GM19351 (cell line): ENCODE results near the gene DENND1A.

Source experiments
- ATAC-seq: cut with Tn5 transposase; IDR thresholded peaks from one replicate; pipeline ENCODE4 v1.9.1; 2021; ENCODE audit warnings: mild to moderate bottlenecking, moderate library complexity; ENCODE audit not compliant: unreplicated experiment

Gene DENND1A

GRCh38 chr9:123513554-123513953 is 416.4 kb downstream of the DENND1A start:
- no peak for ATAC-seq

DNA sequence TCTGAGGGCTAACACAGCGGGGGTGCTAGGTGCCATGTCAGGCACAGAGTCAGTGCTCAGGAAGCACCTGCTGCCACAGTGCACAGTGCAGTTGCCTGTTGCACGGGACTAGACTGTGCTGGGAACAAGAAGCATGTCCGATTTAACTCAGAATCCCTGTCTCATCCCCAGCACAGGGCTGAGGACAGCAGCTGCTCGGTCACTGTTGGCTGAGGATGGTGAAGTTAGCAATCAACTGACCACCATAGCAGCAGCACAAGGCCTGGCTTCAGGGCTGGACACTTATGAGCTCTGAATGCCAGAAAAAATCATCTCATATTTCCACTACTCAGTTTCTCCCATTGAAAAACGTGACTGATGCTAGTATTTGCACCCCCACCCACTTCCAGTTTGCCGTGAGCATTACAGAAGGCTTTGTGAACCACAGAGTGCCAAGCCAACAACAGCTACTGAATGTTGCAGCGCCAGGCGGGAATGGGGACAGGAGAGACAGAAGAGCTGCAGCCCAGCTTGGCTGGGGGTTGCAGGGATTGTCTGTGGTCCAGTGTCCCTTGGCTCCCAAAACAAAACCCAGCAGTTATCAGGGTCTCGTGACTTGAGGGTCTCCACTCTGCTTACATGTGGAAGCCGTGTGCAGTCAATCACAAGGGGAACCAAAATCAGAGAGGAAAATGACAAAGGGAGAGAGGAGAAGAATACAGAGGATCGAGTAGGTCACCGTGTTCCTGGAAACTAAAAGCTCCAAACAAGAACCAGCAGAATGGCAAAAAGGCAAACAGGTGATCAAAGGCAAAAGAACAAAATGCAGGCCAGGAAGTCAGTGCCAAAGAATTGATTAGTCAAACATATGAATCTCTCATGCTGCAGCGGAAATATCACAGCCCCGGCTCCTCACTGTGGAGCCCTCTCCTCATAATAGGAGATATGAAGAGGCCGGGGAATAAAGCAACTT is 418.3 kb downstream of the DENND1A start:
- ATAC-seq = no peak

DNA sequence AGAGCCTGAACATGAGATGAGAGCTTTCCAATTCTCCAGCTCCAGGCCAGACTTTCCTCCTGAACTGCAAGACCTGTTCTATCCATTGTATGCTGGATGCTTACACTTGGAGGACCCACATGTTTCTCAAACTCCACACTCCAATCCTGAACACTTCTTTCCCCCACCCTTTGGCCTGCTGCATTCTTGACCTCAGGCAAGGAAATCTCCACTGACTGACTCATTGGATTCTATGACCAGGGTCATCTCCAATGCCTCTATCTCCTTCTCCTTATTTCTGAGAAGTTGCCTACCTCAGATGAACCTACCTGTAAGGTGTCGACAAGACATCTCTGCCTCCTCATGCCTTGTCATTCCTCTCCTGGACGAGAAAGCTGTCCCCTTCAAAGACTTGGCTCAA is 420.3 kb downstream of the DENND1A start:
- no peak for ATAC-seq

DNA sequence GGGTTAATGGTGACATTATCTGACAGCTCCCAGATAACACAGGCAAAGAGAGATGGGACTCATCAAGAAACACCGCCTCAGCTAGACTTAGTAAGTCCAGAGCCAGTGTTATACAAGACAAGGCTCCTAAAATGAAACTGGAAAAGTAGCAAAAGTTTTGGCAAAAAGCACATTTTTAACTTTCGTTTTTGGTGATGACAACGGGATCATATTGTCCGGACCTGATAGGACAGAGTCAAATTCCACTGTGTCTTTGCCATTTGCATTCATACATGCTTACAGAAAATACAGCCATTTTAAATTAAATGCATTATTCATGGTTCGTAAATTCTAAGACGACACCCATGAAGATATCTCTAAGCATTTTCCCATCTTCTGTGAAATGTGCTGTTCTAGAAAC is 421.9 kb downstream of the DENND1A start:
- no peak for ATAC-seq

GRCh38 chr9:123505496-123505895 is 424.4 kb downstream of the DENND1A start:
- ATAC-seq = no peak

DNA sequence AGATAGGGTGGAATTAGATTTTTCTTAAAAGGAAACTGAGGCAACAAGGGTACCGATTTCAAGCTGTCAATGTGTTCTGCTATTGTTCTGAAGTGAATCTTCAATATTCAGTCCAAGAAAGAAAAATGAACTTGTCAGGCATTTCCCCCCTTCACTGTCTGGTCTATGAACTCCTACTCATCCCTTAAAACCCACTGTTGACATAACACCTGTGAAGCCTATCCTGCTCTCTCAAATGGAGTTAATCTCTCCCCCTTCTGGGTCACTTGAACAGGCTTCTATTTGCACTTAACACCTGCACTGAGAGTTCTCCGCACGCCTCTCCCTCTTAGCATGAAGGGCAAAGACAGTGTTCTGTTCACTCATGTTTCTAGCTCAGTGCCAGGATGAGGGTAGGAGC is 429.6 kb downstream of the DENND1A start:
- no peak for ATAC-seq

DNA sequence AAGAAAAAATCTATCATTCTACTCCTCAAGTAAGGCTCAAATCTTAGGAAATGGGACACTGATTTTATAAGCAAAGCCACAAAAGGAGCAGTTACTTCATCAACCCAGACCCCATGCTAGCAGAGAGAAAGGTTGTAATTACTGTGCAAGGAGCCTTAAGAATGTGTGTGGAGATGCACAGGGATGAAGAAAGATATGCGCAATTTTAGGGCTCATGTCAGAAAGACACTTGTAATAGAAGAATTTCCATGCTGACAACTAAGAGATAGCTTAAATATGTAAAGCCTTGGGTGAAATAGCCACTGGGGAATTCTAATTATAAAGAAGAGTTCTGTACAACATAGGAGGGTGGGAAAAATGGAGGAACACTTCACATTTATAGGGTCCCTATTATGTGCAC is 432.1 kb downstream of the DENND1A start:
- no peak for ATAC-seq

- no peak for ATAC-seq
Measured at GRCh38 chr9:123495731-123496130, 434.2 kb downstream of the DENND1A start.

- ATAC-seq = no peak
Measured at GRCh38 chr9:123493627-123494026, 436.3 kb downstream of the DENND1A start.

DNA sequence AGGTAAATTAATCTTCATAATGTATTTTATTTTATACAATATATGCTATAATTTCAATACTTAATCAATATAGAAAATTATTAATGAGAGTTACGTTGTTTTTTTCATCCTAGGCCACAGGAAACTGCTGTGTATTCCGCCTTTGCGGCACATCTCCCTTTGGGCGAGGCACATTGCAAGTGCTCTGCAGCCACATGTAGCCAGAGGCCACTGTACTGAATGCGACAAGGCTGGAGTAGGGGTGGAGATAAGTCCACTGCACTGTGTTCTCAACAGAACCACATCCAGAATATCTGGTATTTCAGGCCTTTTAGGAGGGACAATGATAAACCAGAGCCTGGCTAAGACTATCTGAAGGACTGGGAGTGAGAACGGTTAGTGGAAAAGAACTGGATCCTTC is 439.2 kb downstream of the DENND1A start:
- no peak for ATAC-seq

- ATAC-seq = no peak
Measured at GRCh38 chr9:123488722-123489321, 441.1 kb downstream of the DENND1A start.

GRCh38 chr9:123487944-123488548 is 441.9 kb downstream of the DENND1A start:
- ATAC-seq = no peak

DNA sequence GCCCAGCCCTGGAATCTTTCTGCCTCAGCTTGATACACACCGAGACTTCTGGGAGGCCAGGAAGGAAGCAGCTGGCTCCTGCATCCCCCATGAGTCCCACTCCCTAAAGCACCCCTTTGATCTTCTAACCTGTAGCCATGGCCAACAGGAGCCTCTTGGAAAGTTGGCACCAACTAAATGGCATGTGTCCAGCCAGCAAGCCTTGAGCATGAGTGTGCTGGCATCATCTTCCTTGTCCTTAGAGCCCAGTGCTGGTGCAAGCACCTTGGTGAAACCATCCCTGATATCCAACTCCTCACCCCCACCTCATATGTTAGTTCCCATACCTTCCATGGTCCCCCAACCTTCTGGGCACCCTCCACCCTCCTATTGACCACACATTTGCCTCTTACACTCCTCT is 443.5 kb downstream of the DENND1A start:
- no peak for ATAC-seq

DNA sequence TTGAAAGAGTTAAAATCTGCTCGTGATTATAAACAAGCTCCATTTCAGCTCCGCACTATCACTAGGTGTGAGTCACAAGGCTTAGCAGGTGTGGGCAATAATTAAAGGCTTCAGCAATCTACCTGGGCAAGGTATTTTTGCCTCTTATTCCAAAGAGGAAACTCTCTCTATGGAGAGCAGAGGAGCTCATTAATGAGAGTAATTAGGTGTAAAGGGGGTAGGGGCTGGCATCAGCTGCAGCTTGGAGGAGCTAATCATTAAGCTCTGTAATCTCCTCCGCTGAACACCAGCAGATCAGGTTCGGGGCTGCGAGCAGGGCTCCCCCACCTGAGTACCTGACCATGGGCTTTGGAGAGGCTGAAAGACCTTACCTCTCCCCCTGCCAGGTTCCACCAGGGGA is 444.7 kb downstream of the DENND1A start:
- ATAC-seq = no peak

GRCh38 chr9:123484130-123484529 is 445.8 kb downstream of the DENND1A start:
- ATAC-seq = no peak

- ATAC-seq = no peak
Measured at GRCh38 chr9:123483191-123483803, 446.6 kb downstream of the DENND1A start.

GRCh38 chr9:123482295-123482968 is 447.5 kb downstream of the DENND1A start:
- ATAC-seq = no peak

DNA sequence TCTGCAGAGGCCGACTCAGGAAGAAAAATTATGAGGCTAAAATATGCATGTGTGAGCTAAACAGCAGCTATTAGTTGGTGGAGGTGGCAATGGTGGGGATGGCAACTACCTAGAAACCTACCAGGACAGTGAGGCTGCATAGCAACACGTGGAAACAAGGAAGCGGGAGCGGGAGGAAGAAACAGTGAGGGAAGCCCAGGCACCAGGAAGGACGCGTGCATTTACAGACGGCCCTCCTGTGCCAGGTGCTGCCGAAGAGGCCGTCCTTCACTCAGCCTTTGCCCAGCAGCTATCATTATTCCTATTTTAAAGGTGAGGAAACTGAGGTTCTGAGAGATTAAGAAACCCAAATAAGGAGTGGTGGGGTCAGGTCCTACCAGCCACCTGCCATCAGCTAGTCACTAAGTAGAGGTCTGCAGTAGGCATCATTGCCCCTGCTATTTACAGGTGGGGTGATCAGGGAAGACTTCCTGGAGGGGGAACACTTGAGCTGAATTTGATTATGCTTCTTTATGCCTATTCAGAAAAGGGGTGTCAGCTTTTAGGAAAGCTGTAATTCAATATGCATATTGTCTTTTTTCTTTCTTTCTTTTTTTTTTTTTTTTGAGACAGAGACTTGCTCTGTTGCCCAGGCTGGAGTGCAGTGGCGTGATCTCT is 448.6 kb downstream of the DENND1A start:
- ATAC-seq = no peak

GRCh38 chr9:123480791-123481190 is 449.1 kb downstream of the DENND1A start:
- ATAC-seq = no peak

GRCh38 chr9:123480096-123480495 is 449.8 kb downstream of the DENND1A start:
- no peak for ATAC-seq
